GM21367 (cell line): Measurements from ENCODE around the gene DRP2.
"Not testable (repeated sequence)": the region's sequence is repeated elsewhere in the genome, so short reads cannot be mapped to it uniquely, and the experiment has no call there.

Experiments
- ATAC-seq: cut with Tn5 transposase; IDR thresholded peaks from one replicate; pipeline ENCODE4 v1.9.1; 2021; ENCODE audit not compliant: unreplicated experiment

DRP2 gene

DNA sequence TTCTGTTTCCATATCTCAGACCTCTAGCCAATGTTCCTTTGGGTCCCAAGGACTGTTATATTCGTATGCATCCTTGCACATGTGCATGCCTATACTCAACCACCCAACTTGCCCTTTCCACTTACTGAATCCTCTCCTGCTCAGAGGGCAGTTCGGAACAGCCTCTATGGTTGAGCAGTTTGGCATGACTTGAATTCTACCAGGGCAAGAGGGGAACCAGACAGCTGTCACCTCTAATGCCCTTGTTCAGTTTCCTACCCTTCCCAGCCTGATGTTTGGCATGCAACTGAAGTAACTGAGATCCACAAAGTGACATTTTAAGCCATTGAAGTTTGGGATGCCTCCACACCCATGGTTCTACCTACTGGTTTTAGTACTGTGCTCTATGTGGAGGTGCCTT, 17.5 kb downstream of the DRP2 start:
- ATAC-seq = no peak

DNA sequence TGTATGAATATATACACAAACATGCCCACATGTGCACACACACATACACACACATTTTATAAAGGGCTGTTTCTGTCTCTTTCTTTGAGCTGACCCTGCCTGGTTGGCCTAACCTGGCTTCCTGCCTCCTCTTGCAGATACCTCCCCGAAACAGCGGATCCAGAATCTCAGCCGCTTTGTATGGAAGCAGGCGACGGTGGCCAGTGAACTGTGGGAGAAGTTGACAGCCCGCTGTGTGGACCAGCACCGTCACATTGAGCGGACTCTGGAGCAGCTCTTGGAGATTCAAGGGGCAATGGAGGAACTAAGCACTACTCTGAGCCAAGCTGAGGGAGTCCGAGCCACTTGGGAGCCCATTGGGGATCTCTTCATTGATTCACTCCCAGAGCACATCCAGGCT, 21.9 kb downstream of the DRP2 start:
- no peak for ATAC-seq

DNA sequence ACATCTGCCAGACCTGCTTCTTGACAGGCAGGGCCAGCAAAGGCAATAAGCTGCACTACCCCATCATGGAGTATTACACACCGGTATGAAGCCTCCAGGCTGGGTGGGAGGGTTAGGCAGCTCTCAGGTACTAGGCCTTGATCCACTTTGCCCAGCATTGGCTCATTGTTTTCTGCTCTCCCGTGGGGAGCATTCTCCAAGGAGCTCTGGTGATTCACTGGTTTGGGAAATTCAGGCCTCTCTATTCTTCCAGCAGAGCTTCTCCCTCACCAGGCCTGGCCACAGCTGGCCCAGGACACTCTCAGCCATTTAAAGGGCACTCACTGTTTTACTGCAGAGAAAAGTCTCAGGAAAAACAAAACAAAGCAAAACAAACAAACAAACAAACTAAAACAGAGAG, 33.0 kb downstream of the DRP2 start:
- ATAC-seq = no peak

DNA sequence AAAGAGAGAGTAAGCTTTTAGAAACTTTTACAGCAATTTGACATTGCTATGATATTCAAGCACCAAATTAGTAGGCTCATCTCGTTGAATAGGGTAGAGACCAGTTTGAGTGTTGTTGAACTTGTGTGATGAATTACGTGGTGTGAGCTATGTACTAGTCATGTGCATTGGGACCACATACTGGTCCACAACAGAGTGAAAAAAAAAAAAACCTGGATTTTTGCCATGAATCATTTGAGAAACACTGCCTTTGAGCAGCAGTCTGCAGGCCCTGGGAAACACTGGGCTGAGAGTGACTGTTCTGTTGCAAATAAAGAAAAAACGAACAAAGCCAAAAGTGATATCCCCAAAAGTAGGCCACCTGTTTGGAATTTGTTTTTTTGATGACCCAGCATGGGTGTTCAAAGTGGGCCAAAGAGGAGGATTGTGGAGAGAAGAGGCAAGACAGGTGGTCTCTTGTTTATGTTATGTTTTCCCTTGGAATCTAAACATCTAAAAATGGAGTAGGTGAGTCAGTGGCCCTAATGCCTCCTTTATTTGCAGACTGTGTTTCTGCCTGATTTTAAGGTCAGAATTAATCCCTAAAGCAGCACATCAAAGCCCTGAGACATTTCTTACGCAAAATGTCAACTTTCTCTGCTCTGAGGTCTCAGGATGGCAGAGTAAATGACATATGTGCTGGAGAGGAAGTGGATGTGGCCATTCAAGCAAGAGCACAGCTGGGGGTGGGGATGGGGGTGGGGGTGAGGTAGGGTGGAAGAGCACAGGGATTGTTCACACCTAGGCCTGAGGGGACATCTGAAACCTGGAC, 38.1 kb downstream of the DRP2 start:
- no peak for ATAC-seq

DNA sequence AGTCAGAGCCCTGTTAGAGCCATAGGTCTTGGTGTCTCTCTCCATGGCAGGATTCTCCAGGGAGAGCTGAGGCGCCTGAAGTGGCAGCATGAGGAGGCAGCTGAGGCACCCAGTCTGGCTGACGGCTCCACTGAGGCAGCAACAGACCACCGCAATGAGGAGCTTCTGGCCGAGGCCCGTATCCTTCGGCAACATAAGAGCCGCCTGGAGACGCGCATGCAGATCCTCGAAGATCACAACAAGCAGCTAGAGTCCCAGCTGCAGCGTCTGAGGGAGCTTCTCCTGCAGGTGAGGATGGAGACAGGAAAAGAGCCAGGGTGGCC, 38.6 kb downstream of the DRP2 start:
- no peak for ATAC-seq

DNA sequence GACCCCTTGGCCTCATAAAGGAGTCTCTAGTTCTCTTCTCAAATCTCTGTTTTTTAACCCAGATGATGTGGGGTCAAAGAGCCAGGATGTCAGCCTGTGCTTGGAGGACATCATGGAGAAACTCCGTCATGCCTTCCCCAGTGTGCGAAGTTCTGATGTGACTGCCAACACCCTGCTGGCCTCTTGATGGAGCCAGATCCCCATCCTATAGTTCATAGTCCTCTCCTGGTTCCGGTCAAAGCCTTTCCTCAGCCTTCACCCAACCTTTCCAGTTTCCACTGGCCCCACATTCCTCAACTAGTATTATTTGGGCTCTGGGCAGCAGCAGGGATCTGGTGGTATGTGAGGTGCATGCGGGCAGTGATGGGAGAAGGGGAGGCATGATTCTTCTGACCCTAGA, 40.8 kb downstream of the DRP2 start:
- ATAC-seq = no peak

DNA sequence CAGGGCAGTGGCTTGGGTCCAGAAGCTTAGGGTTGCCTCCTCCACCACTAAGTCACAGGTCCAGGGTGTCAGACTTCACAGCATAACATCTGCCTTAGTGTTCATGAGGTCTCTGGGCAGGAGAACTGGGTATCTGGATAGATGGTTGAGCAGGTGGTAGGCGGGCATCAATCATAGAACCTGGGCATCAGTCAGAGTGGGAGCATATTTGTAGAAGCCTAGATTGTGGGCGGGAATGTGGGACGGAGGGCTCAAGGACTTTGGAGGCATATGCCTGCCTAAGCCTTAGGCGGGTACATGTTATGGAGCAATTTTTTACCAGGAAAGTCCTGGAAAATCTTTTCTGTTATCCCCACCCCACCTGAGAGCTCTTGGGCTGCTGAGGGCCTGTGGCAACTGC, 43.0 kb downstream of the DRP2 start:
- ATAC-seq = no peak

DNA sequence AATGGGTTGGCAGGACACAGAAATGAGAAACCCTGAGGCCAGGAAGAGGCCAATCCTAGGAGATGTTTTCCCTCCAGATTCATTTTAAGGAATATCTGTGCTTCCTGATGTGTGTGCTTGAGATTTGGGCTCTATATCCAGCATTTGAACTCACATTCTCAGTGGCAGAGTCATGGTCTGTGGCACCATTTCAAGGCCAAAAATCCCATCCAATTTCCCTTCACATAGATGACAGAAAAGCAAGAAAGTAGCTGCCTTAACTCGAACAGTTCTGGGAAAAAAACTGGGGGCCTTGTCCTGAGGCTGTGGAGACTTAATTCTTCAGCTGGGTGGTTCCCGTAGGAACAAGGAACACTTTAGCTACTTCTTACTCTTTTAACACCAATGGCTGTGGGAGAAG, 44.2 kb downstream of the DRP2 start:
- no peak for ATAC-seq

DNA sequence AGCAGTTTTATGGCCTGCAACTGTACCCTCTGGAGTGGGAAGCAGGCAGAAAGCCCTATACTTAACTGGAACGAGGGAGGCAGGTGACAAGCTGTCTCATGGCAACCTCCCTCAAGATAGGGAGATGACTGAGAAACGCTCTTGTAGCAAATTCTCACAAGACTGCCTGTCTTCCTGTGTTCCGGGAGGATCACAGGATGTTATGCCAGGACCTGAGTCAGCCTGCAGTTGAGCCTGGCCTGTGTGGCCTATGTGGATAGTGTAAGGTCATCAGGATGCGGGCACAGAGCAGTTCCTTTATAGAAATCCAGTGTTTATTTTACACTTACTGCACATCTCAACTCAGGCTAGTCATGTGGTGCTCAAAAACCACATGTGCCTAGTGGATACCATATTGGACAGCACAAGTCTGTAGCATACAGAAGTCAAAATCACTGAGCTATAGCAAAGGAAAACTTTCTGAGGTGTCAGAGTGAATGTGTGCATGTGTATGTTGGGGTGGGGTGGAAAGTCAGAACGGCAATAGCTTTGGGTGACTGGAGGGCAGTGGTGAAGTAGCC, 46.4 kb downstream of the DRP2 start:
- no peak for ATAC-seq

DNA sequence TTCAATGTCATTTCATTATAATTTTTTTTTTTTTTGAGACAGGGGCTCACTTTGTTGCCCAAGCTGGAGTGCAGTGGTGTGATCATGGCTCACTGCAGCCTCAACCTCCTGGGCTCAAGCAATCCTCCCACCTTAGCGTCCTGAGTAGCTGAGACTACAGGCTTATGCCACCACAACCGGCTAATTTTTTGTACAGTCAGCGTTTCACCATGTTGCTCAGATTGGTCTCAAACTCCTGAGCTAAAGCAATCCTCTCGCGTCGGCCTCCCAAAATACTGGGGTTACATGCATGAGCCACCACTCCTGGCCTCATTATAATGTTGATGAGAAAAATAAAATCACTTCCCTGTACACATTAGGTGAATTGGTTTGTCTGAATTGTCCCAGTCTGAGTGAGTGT, 54.6 kb downstream of the DRP2 start:
- ATAC-seq = no peak

DNA sequence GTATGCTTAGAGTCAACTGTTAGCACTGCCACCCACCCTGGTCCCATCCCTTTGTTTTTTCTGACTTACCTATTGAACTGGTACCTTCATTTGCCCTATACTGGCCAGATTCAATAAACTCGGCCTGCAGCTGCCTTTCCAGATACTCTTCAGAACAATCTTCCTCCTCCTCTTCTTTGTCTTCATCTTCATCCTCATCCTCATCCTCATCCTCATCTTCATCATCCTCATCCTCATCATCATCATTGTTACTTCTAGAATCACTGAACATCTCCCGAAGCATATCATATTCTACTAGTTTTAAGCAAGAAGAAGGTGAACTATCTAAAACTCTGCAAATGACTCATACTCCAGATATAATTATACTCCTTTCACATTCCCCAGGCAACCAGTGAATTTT, 56.7 kb downstream of the DRP2 start:
- no peak for ATAC-seq

DNA sequence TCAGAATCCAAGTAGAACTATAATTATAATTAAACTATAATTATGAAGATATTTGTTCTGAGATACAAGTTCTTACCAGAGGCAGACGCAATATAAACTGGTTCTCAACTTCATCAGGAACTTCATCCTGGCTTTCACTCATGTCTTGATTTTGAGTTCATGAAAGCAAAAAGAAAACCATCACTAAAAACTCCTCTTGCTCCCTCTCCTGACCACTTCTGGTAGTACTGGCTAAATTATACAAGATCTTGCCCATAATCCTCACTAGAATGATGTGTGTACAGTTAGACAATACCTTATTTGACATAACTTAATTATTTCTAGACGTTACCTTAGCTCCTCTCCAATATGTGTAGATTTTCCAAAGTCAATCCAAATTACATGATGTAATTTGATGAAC, 67.8 kb downstream of the DRP2 start:
- no peak for ATAC-seq

DNA sequence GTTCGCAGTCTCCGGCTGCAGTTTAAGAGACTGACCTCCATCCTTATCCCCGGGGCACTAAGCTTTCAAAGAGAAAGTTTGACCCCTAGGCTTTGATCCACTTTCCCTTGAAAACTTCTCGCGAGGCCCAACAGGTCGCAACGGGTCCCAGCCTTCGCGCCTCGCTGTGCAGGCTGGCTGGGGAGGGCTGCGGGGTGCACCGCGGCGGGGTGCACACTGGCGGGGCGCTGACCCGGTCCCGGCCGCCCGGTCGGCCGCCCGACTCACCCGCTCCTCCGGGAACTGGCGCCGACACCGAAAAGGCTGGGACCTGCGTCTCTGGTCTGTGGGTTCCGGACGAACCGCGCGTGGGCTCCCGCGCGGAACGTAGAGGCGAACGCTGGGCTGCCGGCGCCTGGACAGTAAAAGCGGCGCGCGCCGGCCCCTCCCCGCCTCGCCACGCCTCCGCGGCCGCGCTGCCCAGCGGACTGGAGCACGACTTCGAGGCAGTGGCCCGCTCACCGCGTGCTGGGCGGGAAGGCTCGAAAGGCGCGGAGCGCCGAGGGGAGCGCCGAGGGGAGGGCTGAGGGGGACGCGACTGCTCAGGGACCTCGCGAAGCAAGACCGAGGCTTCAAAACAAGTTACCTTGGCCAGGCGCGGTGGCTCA, 71.5 kb downstream of the DRP2 start, which contains the start of gene TAF7L:
TSS of gene TAF7L (minus strand) at position 378 of the 647 bp plus-strand sequence. CDS start 3,791 bp downstream, outside the sequence.
- ATAC-seq = no peak

DNA sequence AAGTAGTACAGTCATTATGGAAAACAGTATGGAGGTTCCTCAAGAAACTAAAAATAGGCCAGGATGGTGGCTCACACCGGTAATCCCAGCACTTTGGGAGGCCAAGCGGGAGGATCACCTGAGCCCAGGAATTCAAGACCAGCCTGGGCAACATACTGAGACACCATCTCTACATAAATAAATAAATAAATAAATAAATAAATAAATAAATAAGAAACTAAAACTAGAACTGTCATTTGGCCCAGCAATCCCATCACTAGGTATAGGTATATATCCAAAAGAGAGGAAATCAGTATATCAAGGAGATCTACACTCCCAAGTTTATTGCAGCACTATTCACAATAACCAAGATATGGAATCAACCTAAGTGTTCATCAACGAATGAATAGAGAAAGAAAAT, 76.0 kb downstream of the DRP2 start:
- ATAC-seq = not testable (repeated sequence)

DNA sequence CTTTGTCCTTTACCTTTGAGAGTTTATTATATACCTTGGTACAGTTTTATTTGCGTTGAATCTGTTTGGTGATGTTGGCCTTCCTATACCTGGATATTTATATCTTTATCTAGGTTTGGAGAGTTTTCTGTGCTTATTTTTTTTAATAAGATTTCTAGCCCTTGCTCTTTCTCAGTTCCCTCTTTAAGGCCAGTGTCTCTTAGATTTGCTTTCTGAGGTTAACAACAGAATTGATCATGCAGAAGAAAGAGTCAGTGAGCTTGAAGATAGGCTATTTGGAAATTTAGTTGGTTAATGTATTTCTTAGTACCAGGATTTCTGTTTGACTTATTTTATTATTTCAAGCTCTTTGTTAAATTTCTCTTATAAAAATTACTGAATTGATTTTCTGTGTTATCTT, 84.2 kb downstream of the DRP2 start:
- ATAC-seq = no peak
